H1 (cell line): ENCODE measurements around the gene HMGA1. TPM values are rescaled to one million over a fixed set of nuclear protein-coding genes. Genes with fewer than 3 reads are reported as not detected.

Source experiments
- CTCF ChIA-PET: fragments of 300-600 bp; sonication (Branson Sonifier 250); formaldehyde crosslinking; loops from one replicate; lab custom pipeline; 2021; ENCODE audit not compliant: partially characterized antibody; lab: Charles Lee
- POLR2A ChIA-PET: fragments of 300-600 bp; sonication (Branson Sonifier 250); formaldehyde crosslinking; loops from one replicate; lab custom pipeline; 2021; ENCODE audit warnings: inconsistent platforms; ENCODE audit not compliant: partially characterized antibody; lab: Charles Lee
- DNase-seq, 2 experiments: peaks; one replicate each; pipeline versions ENCODE4 v3.0.0 to v3.0.0-alpha.2; 2010 to 2022; ENCODE audit warnings: low spot score in 2 of 2, low read depth in 1 of 2, mixed read lengths in 1 of 2
- FAIRE-seq: peaks from 2 replicates; lab custom pipeline; 2011; peaks lifted over from hg19 to GRCh38; lab: Jason Lieb, UNC
- H2AFZ ChIP-seq: 2 replicates; pipeline ENCODE4 v1.8.1; 2012; ENCODE audit warnings: low read length, inconsistent platforms
- H2AK5ac ChIP-seq: 2 replicates; pipeline ENCODE4 v1.6.1; 2013; ENCODE audit warnings: low read depth, low read length
- H2BK120ac ChIP-seq: replicated peaks from 2 replicates; pipeline ENCODE3; 2013; ENCODE audit warnings: low read depth, low read length, inconsistent platforms
- H2BK12ac ChIP-seq: 2 replicates; pipeline ENCODE4 v1.6.1; 2013; ENCODE audit warnings: low read depth, low read length
- H2BK15ac ChIP-seq: 2 replicates; pipeline ENCODE4 v1.6.1; 2013; ENCODE audit warnings: low read length
- H2BK20ac ChIP-seq: 2 replicates; pipeline ENCODE4 v1.6.1; 2013; ENCODE audit warnings: low read length
- H2BK5ac ChIP-seq: 2 replicates; pipeline ENCODE4 v1.6.1; 2013; ENCODE audit warnings: low read depth, low read length
- H3K14ac ChIP-seq: 2 replicates; pipeline ENCODE4 v1.6.1; 2013; ENCODE audit warnings: inconsistent platforms; ENCODE audit not compliant: insufficient read length
- H3K18ac ChIP-seq: 2 replicates; pipeline ENCODE4 v1.6.1; 2013; ENCODE audit warnings: low read length; ENCODE audit errors: extremely low read depth
- H3K23ac ChIP-seq: 2 replicates; pipeline ENCODE4 v1.6.1; 2013; ENCODE audit warnings: inconsistent platforms; ENCODE audit not compliant: insufficient read length
- H3K23me2 ChIP-seq: 2 replicates; pipeline ENCODE4 v1.6.1; 2013; ENCODE audit warnings: low read depth, low read length
- H3K27ac ChIP-seq: 2 replicates; pipeline ENCODE4 v1.6.1; 2011; ENCODE audit warnings: low read depth, low read length, inconsistent platforms
- H3K27me3 ChIP-seq, 4 experiments: replicated peaks in 1 of 4; 1 replicate in 1 of 4; 2 replicates in 3 of 4; pipeline versions ENCODE4 v1.6.1 to v1.8.1; 2011 to 2013; ENCODE audit warnings: low read length in 3 of 4, mild to moderate bottlenecking in 3 of 4, inconsistent platforms in 2 of 4, mixed read lengths in 2 of 4, moderate library complexity in 1 of 4; ENCODE audit not compliant: control insufficient read depth in 3 of 4, insufficient read depth in 3 of 4; ENCODE audit errors: extremely low read depth in 1 of 4
- H3K36me3 ChIP-seq, 4 experiments: 2 replicates each; pipeline versions ENCODE4 v1.6.1 to v1.8.1; 2011 to 2013; ENCODE audit warnings: mild to moderate bottlenecking in 4 of 4, low read length in 3 of 4, moderate library complexity in 2 of 4, control low read depth in 1 of 4, inconsistent platforms in 1 of 4; ENCODE audit not compliant: insufficient read depth in 4 of 4, control insufficient read depth in 2 of 4
- H3K4ac ChIP-seq: replicated peaks from 2 replicates; pipeline ENCODE3; 2013; ENCODE audit warnings: low read length, low read depth, mixed read lengths, inconsistent platforms; ENCODE audit not compliant: insufficient read length
- H3K4me1 ChIP-seq, 4 experiments: replicated peaks in 1 of 4; 1 replicate in 1 of 4; 2 replicates in 3 of 4; pipeline versions ENCODE4 v1.6.1 to v1.8.1; 2011 to 2013; ENCODE audit warnings: low read length in 3 of 4, inconsistent platforms in 2 of 4, mixed read lengths in 1 of 4; ENCODE audit not compliant: insufficient read depth in 4 of 4, control insufficient read depth in 3 of 4
- H3K4me2 ChIP-seq, 2 experiments: 2 replicates each; pipeline versions ENCODE4 v1.6.1 to v1.8.1; 2011 to 2013; ENCODE audit warnings: low read depth in 2 of 2, low read length in 2 of 2, control low read depth in 1 of 2, inconsistent platforms in 1 of 2, mild to moderate bottlenecking in 1 of 2; ENCODE audit not compliant: insufficient read depth in 1 of 2
- H3K4me3 ChIP-seq, 4 experiments: fragments of 200-600, 300-600 bp in 1 of 4; sonication (generic), shearing (Covaris generic), sonication (Bioruptor Twin) in 1 of 4; 2 replicates each; pipeline versions ENCODE4 v1.5.1 to v1.8.1; 2011 to 2016; ENCODE audit warnings: low read length in 4 of 4, low read depth in 3 of 4, control low read depth in 2 of 4, inconsistent platforms in 2 of 4, mild to moderate bottlenecking in 2 of 4, mixed read lengths in 1 of 4, moderate library complexity in 1 of 4; ENCODE audit not compliant: insufficient read depth in 2 of 4; ENCODE audit errors: extremely low read depth in 1 of 4
- H3K56ac ChIP-seq: replicated peaks from 2 replicates; pipeline ENCODE3; 2013; ENCODE audit warnings: low read depth, mild to moderate bottlenecking, mixed read lengths, low read length, inconsistent platforms; ENCODE audit not compliant: insufficient read length
- H3K79me1 ChIP-seq: 2 replicates; pipeline ENCODE4 v1.6.1; 2013; ENCODE audit warnings: low read depth, low read length, control low read depth
- H3K79me2 ChIP-seq, 2 experiments: 2 replicates each; pipeline versions ENCODE4 v1.6.1 to v1.8.1; 2012 to 2013; ENCODE audit warnings: low read length in 2 of 2, mild to moderate bottlenecking in 2 of 2, inconsistent platforms in 1 of 2; ENCODE audit not compliant: insufficient read depth in 2 of 2, control insufficient read depth in 1 of 2
- H3K9ac ChIP-seq, 4 experiments: replicated peaks in 1 of 4; 1 replicate in 1 of 4; 2 replicates in 3 of 4; pipeline versions ENCODE4 v1.6.1 to v1.8.1; 2011 to 2013; ENCODE audit warnings: low read depth in 3 of 4, low read length in 3 of 4, control low read depth in 2 of 4, mild to moderate bottlenecking in 2 of 4, moderate library complexity in 2 of 4, inconsistent platforms in 1 of 4; ENCODE audit errors: extremely low read depth in 1 of 4
- H3K9me3 ChIP-seq, 2 experiments: 2 replicates each; pipeline versions ENCODE4 v1.6.1 to v1.8.1; 2012 to 2013; ENCODE audit warnings: mild to moderate bottlenecking in 2 of 2, moderate library complexity in 2 of 2, control low read depth in 1 of 2, inconsistent platforms in 1 of 2, low read depth in 1 of 2, low read length in 1 of 2, mixed read lengths in 1 of 2; ENCODE audit not compliant: insufficient read depth in 2 of 2
- H4K20me1 ChIP-seq, 2 experiments: replicated peaks in 1 of 2; 2 replicates each; pipeline versions ENCODE3 to v1.8.1; 2011 to 2013; ENCODE audit warnings: inconsistent platforms in 2 of 2, low read length in 2 of 2, mild to moderate bottlenecking in 1 of 2; ENCODE audit not compliant: insufficient read depth in 2 of 2, control insufficient read depth in 1 of 2
- H4K5ac ChIP-seq: 2 replicates; pipeline ENCODE4 v1.6.1; 2013; ENCODE audit warnings: low read length, low read depth, mixed read lengths, inconsistent platforms; ENCODE audit not compliant: insufficient read length
- H4K8ac ChIP-seq: 2 replicates; pipeline ENCODE4 v1.8.0; 2013; ENCODE audit warnings: mild to moderate bottlenecking, moderate library complexity, low read length, inconsistent platforms; ENCODE audit not compliant: insufficient read depth; ENCODE audit errors: extremely low read depth
- H4K91ac ChIP-seq: replicated peaks from 2 replicates; pipeline ENCODE3; 2013; ENCODE audit warnings: low read length, mixed read lengths, inconsistent platforms; ENCODE audit not compliant: insufficient read length
- BRCA1 ChIP-seq: IDR thresholded peaks from 2 replicates; pipeline ENCODE4 v1.6.1; 2012; ENCODE audit warnings: low read depth, low read length, improper control_type of control experiment
- GABPA ChIP-seq: IDR thresholded peaks from 2 replicates; pipeline ENCODE4 v1.6.1; 2011; ENCODE audit warnings: mild to moderate bottlenecking, low read length, moderate library complexity, borderline replicate concordance; ENCODE audit not compliant: insufficient read depth
- JUND ChIP-seq: IDR thresholded peaks from 2 replicates; pipeline ENCODE4 v1.6.1; 2011; ENCODE audit warnings: mild to moderate bottlenecking, improper control_type of control experiment, low read length
- NANOG ChIP-seq: IDR thresholded peaks from 2 replicates; pipeline ENCODE4 v1.6.1; 2011; ENCODE audit warnings: low read length, low read depth, mild to moderate bottlenecking, inconsistent platforms; ENCODE audit not compliant: insufficient read depth, poor library complexity, severe bottlenecking
- WGBS, 2 experiments: shearing (Covaris generic) in 1 of 2; methylation state at CpG; one replicate each; pipeline versions ENCODE4 v1.1.6 to v1.1.7; 2013 to 2015; ENCODE audit warnings: low lambda C conversion rate in 2 of 2, mixed read lengths in 2 of 2, inconsistent platforms in 1 of 2, low coverage in 1 of 2, missing lambda C conversion rate in 1 of 2; ENCODE audit not compliant: insufficient replicate concordance in 2 of 2, insufficient coverage in 1 of 2, insufficient read length in 1 of 2; ENCODE audit errors: extremely low coverage in 1 of 2, missing lambda C conversion rate in 1 of 2; 5-methylcytosine and 5-hydroxymethylcytosine counted together
- polyA plus RNA-seq, 7 experiments: library from polyadenylated mRNA; depleted of rRNA in 3 of 7; stranded (reverse) in 5 of 7; unstranded in 2 of 7; fragments of >200 nt in 5 of 7; fragments of 200-250 nt in 2 of 7; gene quantifications; 1 replicate in 5 of 7; 2 replicates in 1 of 7; 4 replicates in 1 of 7; pipeline versions ENCODE4 v1.2.1 to v1.2.3, GENCODE V29; 2011 to 2013; ENCODE audit warnings: missing spikeins in 2 of 7, mixed read lengths in 2 of 7
- total RNA-seq: library from RNA; stranded (reverse); fragmentation: NEBNext Ultra II Directional; extraction: Animal tissue kit (Norgen Biotek cat#: 25700); gene quantifications from 2 replicates; pipeline ENCODE4 v1.2.1, GENCODE V29; 2021

Gene HMGA1
- total and polyA plus RNA-seq, 2 of the 8 experiments (the other 6 are each of a cell fraction or from before 2014, with no cell fraction given) = 1,557 to 2,636 TPM

DNA sequence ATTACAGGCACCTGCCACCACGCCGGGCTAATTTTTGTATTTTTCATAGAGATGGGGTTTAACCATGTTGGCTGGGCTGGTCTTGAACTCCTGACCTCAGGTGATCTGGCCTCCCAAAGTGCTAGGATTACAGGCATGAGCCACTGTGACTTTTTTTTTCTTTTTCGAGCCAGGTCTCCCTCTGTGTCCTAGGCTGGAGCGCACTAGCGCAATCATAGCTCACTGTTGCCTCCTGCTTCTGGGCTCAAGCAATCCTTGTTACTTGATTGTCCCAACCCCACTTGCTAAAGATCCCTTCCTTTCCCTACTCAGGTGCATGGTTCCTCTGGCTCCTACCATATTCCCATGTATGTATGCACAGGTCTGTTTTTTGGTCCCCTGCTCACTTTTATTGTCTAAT, 39.5 kb downstream of the HMGA1 start:
- Histone ChIP-seq H4K20me1 (no peaks in the 10 kb centered on the region), H3K27ac (no peak overlapping the region), H3K36me3 (no peaks in the 10 kb centered on the region), H3K18ac (no peak overlapping the region), H3K4ac (no peak overlapping the region), H3K4me2 (no peak overlapping the region), H3K27me3 (no peaks in the 10 kb centered on the region), H2AK5ac (no peak overlapping the region), H2BK15ac (no peak overlapping the region), H3K9me3 (no peaks in the 10 kb centered on the region), H2AFZ (no peak overlapping the region), H4K91ac (no peak overlapping the region), H3K56ac (no peak overlapping the region), H3K79me1 (no peaks in the 10 kb centered on the region), H3K23me2 (no peaks in the 10 kb centered on the region), H3K79me2 (no peaks in the 10 kb centered on the region), H3K4me3 (no peak overlapping the region), H3K9ac (no peak overlapping the region), H2BK5ac (no peak overlapping the region), H3K23ac (no peak overlapping the region), H3K4me1 (no peaks in the 10 kb centered on the region), H2BK120ac (no peak overlapping the region), H2BK12ac (no peak overlapping the region), H4K8ac (no peak overlapping the region), H3K14ac (no peak overlapping the region), H4K5ac (no peak overlapping the region), H2BK20ac (no peak overlapping the region)
- FAIRE-seq (no peak), DNase-seq (no peak)
- WGBS, 2 experiments = 96% methylated on average over 5 of the region's 5 CpGs; no CpG with 5 or more reads in 1 of the 2 experiments
- TF ChIP-seq BRCA1 (no peak), GABPA (no peak), JUND (no peak), NANOG (no peak)
- CTCF ChIA-PET = interaction anchor here (0.6 to 2.9 kb wide), 6 partner anchors 27 to 333 kb away, joined by 3 to 7 read pairs (median 4); no protein-coding TSS in a partner anchor
- POLR2A ChIA-PET = interaction anchor here (1.1 kb wide), 1 partner anchor 137 kb away, joined by 3 read pairs; no protein-coding TSS in a partner anchor
